GM19099 (cell line): ENCODE measurements around the gene ANKHD1.

Experiments
- POLR2A ChIP-seq: IDR thresholded peaks from 3 replicates; pipeline ENCODE4 v1.6.1; 2011; ENCODE audit warnings: low read depth; ENCODE audit not compliant: insufficient read length; ENCODE audit errors: extremely low read depth

ANKHD1 gene

GRCh38 chr5:140557965-140558364, 156.3 kb downstream of the ANKHD1 start:
- TF ChIP-seq POLR2A, result no peak

DNA sequence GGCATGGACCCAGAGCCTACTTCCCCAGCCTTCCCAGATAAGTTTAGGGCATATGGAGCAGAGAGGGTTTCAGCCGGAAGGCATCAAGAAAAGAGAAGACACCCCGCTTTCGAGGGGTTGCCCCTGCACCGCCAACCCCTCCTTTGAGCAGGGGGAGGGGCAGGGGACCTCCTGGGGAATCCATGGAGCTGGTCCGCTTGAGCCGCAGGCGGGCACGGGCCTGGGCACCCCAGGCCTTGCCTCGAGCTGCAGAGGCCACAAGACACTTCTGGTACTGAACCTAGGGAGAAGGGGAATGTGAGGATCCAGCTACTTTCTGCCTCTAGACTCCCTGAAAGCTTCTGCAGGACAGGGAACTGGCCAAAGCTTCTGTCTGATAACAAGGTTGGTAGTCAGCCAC, 156.9 kb downstream of the ANKHD1 start:
- no peak for TF ChIP-seq POLR2A

DNA sequence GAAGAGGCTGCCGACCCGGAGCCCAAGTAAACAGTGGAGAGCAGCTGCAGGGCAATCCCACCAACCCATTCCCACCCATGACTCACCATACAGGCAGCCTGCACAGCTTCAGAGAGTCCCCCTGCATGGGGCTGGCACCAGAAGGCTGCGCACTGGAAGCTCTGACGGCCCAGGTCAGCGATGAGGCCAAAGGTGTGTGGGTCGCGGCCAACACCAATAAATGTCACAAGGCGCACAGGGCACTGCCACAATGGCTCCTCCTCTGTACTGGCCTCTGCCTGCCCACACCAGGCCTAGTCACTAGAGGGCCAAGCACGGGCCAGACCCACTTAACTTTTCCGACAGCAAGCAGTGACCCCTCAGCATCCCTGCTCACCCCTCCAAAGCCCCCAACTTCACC, 158.6 kb downstream of the ANKHD1 start:
- no peak for TF ChIP-seq POLR2A

GRCh38 chr5:140561753-140562523, 160.3 kb downstream of the ANKHD1 start:
- TF ChIP-seq POLR2A, result no peak

DNA sequence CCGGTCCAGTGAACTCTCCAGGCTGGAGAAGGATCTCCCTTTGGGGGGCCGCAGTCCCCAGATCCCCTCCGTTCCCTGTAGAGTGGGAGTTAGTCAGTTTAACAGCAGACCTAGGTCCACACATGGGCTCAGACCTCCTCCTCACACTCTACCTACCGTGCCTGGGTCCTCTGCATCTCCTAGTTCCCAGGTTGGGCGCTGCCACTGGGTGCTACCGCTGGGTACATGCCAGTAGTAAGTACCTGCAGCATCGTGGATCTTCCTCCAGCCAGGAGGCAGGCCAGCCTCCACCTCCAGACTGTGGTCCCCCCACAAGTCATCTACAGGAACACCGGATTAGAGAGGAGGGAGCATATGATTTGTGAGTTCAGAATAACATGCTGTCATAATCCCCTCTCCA, 162.0 kb downstream of the ANKHD1 start:
- no peak for TF ChIP-seq POLR2A

- TF ChIP-seq POLR2A, result peak; percentile 94
Measured at GRCh38 chr5:140564196-140565023, 162.8 kb downstream of the ANKHD1 start, which contains the start of the genes APBB3 and SLC35A4. APBB3 (minus strand) TSS chr5:140564598; CDS start chr5:140564245, 353 bp downstream. SLC35A4 (plus strand) TSS chr5:140564828; CDS start chr5:140567170, 2,342 bp downstream.

DNA sequence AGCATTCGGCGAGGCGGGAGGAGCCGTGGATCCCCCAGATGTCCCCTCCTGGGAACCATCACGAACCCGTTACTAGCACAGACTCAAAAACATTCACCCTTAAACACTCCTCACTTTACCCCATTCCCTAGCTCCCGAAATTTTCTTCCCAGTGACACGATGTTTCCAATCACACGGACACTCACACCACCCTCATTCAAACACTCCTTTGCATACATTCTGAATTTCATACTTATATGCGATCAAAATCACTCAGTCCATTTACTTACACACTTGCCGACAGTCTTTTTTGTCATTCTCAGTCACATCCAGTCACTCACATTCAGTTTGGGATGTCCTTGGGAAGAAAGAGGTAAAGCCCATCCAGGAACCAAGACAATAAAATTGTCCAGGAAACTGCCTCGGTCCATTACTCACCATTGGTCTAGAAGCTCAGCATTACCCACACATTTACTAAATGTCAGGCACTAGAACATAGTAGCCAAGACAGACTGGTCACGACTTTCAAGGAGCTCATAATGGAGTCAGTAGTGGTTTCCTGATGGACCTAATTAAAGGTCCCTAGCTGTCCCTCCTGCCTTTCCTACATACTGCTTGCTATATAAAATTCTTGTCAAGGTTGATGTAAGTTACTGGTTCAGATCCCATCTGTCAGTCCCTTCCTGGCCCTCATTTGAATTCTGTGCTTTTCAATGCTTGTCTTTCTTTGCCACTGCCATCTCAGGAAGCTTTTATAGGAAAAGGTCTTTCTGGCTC, 163.6 kb downstream of the ANKHD1 start:
- TF ChIP-seq POLR2A, result no peak

DNA sequence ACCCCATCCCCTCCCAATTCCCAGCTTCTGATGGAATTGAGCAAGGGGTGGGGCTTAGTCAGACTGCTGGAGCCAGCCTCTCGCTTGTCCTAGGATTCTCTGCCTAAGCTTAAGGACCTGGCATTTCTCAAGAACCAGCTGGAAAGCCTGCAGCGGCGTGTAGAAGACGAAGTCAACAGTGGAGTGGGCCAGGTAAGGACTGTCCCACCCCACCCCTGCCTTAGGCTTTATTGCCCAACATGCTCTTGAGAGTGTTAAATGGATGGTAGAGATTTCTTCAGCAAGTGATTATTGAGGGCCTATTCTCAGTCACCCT, 164.1 kb downstream of the ANKHD1 start:
- TF ChIP-seq POLR2A, result no peak

GRCh38 chr5:140566665-140567064, 165.0 kb downstream of the ANKHD1 start:
- TF ChIP-seq POLR2A, result no peak

GRCh38 chr5:140567136-140567818, 165.6 kb downstream of the ANKHD1 start:
- TF ChIP-seq POLR2A, result no peak

DNA sequence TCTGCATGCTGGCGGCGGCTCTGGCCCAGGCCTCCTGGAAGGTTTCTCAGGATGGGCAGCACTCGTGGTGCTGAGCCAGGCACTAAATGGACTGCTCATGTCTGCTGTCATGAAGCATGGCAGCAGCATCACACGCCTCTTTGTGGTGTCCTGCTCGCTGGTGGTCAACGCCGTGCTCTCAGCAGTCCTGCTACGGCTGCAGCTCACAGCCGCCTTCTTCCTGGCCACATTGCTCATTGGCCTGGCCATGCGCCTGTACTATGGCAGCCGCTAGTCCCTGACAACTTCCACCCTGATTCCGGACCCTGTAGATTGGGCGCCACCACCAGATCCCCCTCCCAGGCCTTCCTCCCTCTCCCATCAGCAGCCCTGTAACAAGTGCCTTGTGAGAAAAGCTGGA, 166.2 kb downstream of the ANKHD1 start:
- TF ChIP-seq POLR2A, result no peak

DNA sequence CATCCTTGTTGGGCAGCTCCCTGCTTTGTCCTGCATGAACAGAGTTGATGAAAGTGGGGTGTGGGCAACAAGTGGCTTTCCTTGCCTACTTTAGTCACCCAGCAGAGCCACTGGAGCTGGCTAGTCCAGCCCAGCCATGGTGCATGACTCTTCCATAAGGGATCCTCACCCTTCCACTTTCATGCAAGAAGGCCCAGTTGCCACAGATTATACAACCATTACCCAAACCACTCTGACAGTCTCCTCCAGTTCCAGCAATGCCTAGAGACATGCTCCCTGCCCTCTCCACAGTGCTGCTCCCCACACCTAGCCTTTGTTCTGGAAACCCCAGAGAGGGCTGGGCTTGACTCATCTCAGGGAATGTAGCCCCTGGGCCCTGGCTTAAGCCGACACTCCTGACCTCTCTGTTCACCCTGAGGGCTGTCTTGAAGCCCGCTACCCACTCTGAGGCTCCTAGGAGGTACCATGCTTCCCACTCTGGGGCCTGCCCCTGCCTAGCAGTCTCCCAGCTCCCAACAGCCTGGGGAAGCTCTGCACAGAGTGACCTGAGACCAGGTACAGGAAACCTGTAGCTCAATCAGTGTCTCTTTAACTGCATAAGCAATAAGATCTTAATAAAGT, 166.9 kb downstream of the ANKHD1 start:
- TF ChIP-seq POLR2A, result no peak

GRCh38 chr5:140569197-140569596, 167.6 kb downstream of the ANKHD1 start:
- TF ChIP-seq POLR2A, result no peak

DNA sequence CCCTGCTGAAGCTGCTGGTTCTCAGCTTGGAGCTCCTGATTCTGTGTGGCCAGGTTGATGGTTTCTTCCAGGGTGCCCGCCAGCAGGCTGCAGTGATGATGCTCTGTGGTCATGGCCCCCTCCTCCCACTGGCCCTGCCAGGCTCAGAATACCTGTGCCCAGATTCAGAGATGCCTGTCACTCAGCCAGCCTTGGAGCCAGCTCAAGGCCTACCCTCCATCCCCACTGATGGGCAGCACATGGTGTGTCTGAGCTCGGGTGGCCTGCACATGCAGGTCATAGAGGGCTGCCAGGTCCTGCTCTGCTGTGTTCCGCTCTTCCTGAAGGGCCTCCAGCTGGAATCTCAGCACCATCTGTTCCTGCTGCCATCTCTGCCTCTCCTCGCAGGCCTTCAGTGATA, 168.4 kb downstream of the ANKHD1 start:
- TF ChIP-seq POLR2A, result no peak
